Measurements from ENCODE around the gene FOXO4.
"Not testable (repeated sequence)": the region's sequence is repeated elsewhere in the genome, so short reads cannot be mapped to it uniquely, and the experiment has no call there.

DNA sequence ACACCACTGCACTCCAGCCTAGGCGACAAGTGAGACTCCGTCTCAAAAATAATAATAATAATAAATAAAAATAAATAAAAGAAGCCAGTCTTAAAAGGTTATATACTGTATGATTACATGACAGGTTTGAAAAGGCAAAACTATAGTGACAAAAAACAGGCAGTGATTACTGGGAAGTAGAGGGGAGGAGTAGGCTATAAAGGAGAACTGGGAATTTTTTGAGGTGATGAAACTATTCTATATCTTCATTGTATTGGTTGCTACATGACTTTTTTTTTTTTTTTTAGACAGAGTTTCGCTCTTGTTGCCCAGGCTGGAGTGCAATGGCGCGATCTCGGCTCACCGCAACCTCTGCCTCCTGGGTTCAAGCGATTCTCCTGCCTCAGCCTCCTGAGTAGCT, 47.8 kb upstream of the FOXO4 start:
- TF ChIP-seq POLR2A (IDR thresholded peaks at IDR 0.05; ENCODE audit: low read length); GATA1 (IDR thresholded peaks at IDR 0.05; ENCODE audit: low read depth, low read length): not testable (repeated sequence)
